Gastrocnemius medialis (tissue), 4 donors: ENCODE data around the gene NCR3LG1. TPM values are rescaled to one million over a fixed set of nuclear protein-coding genes. Genes with fewer than 3 reads are reported as not detected.
A peak's percentile ranks its signal among the peaks of the same experiment; 100 is the strongest.

Experiments
- ATAC-seq, 2 donors: fragments of 150-250 bp; one replicate each; pipeline ENCODE4 v1.9.1; 2016
- DNase-seq, 2 donors: peaks; one replicate each; pipeline ENCODE4 v3.0.0-alpha.2; 2019
- H3K27ac ChIP-seq, 4 donors: fragments of 200-600 bp; sonication (generic); 1 replicate in 1 of 4; 2 replicates in 3 of 4; pipeline ENCODE4 v1.5.1; 2016 to 2018; ENCODE audit warnings: mild to moderate bottlenecking in 2 of 4, moderate library complexity in 1 of 4
- H3K27me3 ChIP-seq, 3 donors: fragments of 200-600 bp; sonication (generic) in 2 of 3; 1 replicate in 1 of 3; 2 replicates in 2 of 3; pipeline versions ENCODE4 v1.5.1 to v1.6.0; 2016 to 2019; ENCODE audit warnings: mild to moderate bottlenecking in 1 of 3, moderate library complexity in 1 of 3
- H3K36me3 ChIP-seq, 2 donors: fragments of 200-600 bp; sonication (generic) in 1 of 2; one replicate each; pipeline ENCODE4 v1.5.1; 2017 to 2018
- H3K4me1 ChIP-seq, 2 donors: fragments of 200-600 bp; sonication (generic) in 1 of 2; one replicate each; pipeline ENCODE4 v1.5.1; 2016 to 2017; ENCODE audit warnings: mild to moderate bottlenecking in 2 of 2
- H3K4me3 ChIP-seq, 4 donors: fragments of 200-600 bp; sonication (generic) in 3 of 4; 1 replicate in 1 of 4; 2 replicates in 3 of 4; pipeline ENCODE4 v1.5.1; 2016 to 2019; ENCODE audit warnings: mild to moderate bottlenecking in 2 of 4
- H3K9me3 ChIP-seq, 3 donors: fragments of 200-600 bp; sonication (generic) in 2 of 3; 1 replicate in 1 of 3; 2 replicates in 2 of 3; pipeline ENCODE4 v1.5.1; 2016 to 2019
- POLR2A ChIP-seq, 2 donors: fragments of 450-650 bp; IDR thresholded peaks; one replicate each; pipeline ENCODE4 v1.6.1; 2017; ENCODE audit warnings: antibody characterized with exemption in 2 of 2, mild to moderate bottlenecking in 2 of 2, moderate library complexity in 2 of 2
- in situ Hi-C, 4 donors: fragments of 200-750 bp; cut with MboI; loops; one replicate each; pipeline versions ENCODE4 v1.15.0 to v1.8.0; 2017; ENCODE audit warnings: low sequenced_read_pairs in 4 of 4
- intact Hi-C: fragments of 100-400 bp; cut with DNase I; formaldehyde crosslinking; loops from one replicate; pipeline ENCODE4 v1.15.1; 2023; ENCODE audit warnings: low total_unique reads
- total RNA-seq, 4 donors: library from RNA; depleted of rRNA; stranded (reverse); fragments of >200 nt; gene quantifications; one replicate each; pipeline versions ENCODE4 v1.1.0 to v1.2.3, GENCODE V29; 2016
- TF ChIP-seq, protein P1 (sequence below), 5 experiments: fragments of 450-650 bp in 3 of 5; fragments of 200-600 bp in 2 of 5; sonication (generic) in 2 of 5; IDR thresholded peaks in 4 of 5; conservative IDR thresholded peaks in 1 of 5; 1 replicate in 4 of 5; 2 replicates in 1 of 5; pipeline ENCODE4 v1.5.1; 2016 to 2019; ENCODE audit warnings: antibody characterized with exemption in 5 of 5, mild to moderate bottlenecking in 3 of 5, moderate library complexity in 3 of 5

NCR3LG1 gene
- total RNA-seq, 4 donors from 2014 or later = 0.07 to 0.95 (median 0.38) TPM

DNA sequence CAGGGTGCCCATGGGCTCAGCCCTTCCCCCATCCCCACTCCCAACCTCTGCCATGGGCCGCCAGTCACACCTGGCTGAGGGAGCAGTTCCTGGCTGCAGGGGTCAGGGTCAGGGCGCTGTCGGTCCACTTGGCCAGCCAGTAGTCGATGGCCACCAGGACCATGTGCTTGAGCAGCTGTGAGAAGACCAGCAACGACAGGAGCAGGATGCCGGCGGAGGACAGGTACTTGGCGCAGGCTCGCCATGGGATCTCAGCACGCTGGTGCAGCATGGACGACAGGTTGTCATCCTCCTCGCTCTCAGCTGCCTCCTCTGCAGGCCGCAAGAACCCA, 55.2 kb downstream of the NCR3LG1 start:
- peak overlapping the region; percentile 85 to 96 (median 92) for H3K27ac ChIP-seq
- DNase-seq (peak in 1 of 2 donors; percentile 50), ATAC-seq (no peak)
- TF ChIP-seq, protein P1, sequence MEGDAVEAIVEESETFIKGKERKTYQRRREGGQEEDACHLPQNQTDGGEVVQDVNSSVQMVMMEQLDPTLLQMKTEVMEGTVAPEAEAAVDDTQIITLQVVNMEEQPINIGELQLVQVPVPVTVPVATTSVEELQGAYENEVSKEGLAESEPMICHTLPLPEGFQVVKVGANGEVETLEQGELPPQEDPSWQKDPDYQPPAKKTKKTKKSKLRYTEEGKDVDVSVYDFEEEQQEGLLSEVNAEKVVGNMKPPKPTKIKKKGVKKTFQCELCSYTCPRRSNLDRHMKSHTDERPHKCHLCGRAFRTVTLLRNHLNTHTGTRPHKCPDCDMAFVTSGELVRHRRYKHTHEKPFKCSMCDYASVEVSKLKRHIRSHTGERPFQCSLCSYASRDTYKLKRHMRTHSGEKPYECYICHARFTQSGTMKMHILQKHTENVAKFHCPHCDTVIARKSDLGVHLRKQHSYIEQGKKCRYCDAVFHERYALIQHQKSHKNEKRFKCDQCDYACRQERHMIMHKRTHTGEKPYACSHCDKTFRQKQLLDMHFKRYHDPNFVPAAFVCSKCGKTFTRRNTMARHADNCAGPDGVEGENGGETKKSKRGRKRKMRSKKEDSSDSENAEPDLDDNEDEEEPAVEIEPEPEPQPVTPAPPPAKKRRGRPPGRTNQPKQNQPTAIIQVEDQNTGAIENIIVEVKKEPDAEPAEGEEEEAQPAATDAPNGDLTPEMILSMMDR (IDR thresholded peaks at IDR 0.05 in 4 of 5, conservative IDR thresholded peaks at IDR 0.05 in 1 of 5) = no peak
- no peak for TF ChIP-seq POLR2A (IDR thresholded peaks at IDR 0.05)
- H3K4me3 ChIP-seq = no peak overlapping the region
- H3K36me3 ChIP-seq = no peaks in the 10 kb centered on the region
- H3K9me3 ChIP-seq = no peaks in the 10 kb centered on the region
- H3K27me3 ChIP-seq = no peaks in the 10 kb centered on the region
- in situ Hi-C loops = loop anchor here in 1 of 4 donors (25.0 kb wide), 1 partner anchor 431 kb away; no protein-coding TSS in a partner anchor
- peaks cover 37 to 44% of the 10 kb centered on the region in 2 donors for H3K4me1 ChIP-seq
- intact Hi-C loops = loop anchor here (5.0 kb wide), 2 partner anchors 391 to 436 kb away; no protein-coding TSS in a partner anchor

- no peak for ATAC-seq
- in situ Hi-C loops = loop anchor here in 1 of 4 donors (25.0 kb wide), 1 partner anchor 430 kb away; no protein-coding TSS in a partner anchor
- Histone ChIP-seq H3K27me3 (no peaks in the 10 kb centered on the region), H3K36me3 (no peaks in the 10 kb centered on the region), H3K4me3 (no peak overlapping the region), H3K9me3 (no peaks in the 10 kb centered on the region), H3K27ac (peak overlapping the region; percentile 85 to 96 (median 92)), H3K4me1 (peaks cover 30 to 37% of the 10 kb centered on the region in 2 donors)
- TF ChIP-seq, protein P1 (IDR thresholded peaks at IDR 0.05 in 4 of 5, conservative IDR thresholded peaks at IDR 0.05 in 1 of 5) = no peak
- no peak for TF ChIP-seq POLR2A (IDR thresholded peaks at IDR 0.05)
- no peak for DNase-seq
- intact Hi-C loops = loop anchor here (5.0 kb wide), 2 partner anchors 390 to 435 kb away; no protein-coding TSS in a partner anchor
These were observed 56.0 kb downstream of the NCR3LG1 start for GRCh38 chr11:17407575-17407974.

DNA sequence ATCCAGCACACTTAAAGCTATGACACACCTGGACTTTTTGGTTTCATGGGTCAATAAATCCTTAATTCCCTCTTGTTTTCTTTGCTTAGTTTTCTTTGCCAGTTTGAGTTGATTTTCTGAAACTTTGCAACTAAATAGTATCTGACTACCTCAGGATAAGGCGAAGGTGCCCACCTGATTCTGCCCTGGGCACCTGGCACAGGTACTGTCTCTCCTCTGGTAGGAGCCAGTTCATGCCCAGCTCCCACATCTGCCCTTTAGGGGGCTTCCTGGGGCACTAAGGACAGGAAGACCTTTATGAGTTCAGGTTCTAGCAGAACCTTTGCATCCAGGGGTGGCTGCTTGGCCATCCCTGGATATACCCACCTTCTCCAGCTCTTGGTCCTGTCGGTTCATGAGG, 56.4 kb downstream of the NCR3LG1 start:
- peaks cover 30 to 36% of the 10 kb centered on the region in 2 donors for H3K4me1 ChIP-seq
- H3K27ac ChIP-seq = peak overlapping the region in 3 of 4 donors; percentile 22 to 93 (median 92)
- H3K9me3 ChIP-seq = no peaks in the 10 kb centered on the region
- DNase-seq (no peak), ATAC-seq (no peak)
- H3K36me3 ChIP-seq = no peaks in the 10 kb centered on the region
- H3K4me3 ChIP-seq = no peak overlapping the region
- H3K27me3 ChIP-seq = no peaks in the 10 kb centered on the region
- intact Hi-C loops = loop anchor here (5.0 kb wide), 2 partner anchors 389 to 434 kb away; no protein-coding TSS in a partner anchor
- TF ChIP-seq, protein P1 (IDR thresholded peaks at IDR 0.05 in 4 of 5, conservative IDR thresholded peaks at IDR 0.05 in 1 of 5) = no peak
- TF ChIP-seq POLR2A (IDR thresholded peaks at IDR 0.05) = no peak
- in situ Hi-C loops = loop anchor here in 1 of 4 donors (25.0 kb wide), 1 partner anchor 429 kb away; no protein-coding TSS in a partner anchor

GRCh38 chr11:17408641-17409040, 57.0 kb downstream of the NCR3LG1 start:
- DNase-seq = no peak
- ATAC-seq = no peak
- no peaks in the 10 kb centered on the region for H3K36me3 ChIP-seq

More at GRCh38 chr11:17408641-17409040, 57.0 kb downstream of the NCR3LG1 start:
- no peaks in the 10 kb centered on the region for H3K27me3 ChIP-seq
- H3K27ac ChIP-seq = no peak overlapping the region
- H3K9me3 ChIP-seq = no peaks in the 10 kb centered on the region
- H3K4me3 ChIP-seq = no peak overlapping the region
- H3K4me1 ChIP-seq = peaks cover 30 to 34% of the 10 kb centered on the region in 2 donors
- in situ Hi-C loops = loop anchor here in 1 of 4 donors (25.0 kb wide), 1 partner anchor 429 kb away; no protein-coding TSS in a partner anchor
- intact Hi-C loops = loop anchor here (5.0 kb wide), 2 partner anchors 389 to 434 kb away; no protein-coding TSS in a partner anchor
- TF ChIP-seq, protein P1 (IDR thresholded peaks at IDR 0.05 in 4 of 5, conservative IDR thresholded peaks at IDR 0.05 in 1 of 5) = no peak
- no peak for TF ChIP-seq POLR2A (IDR thresholded peaks at IDR 0.05)
